ENCODE measurements around the gene CD3D. TPM values are rescaled to one million over a fixed set of nuclear protein-coding genes. Genes with fewer than 3 reads are reported as not detected.

CD3D gene
- total and polyA plus RNA-seq, 11 donors = 0.38 to 11.2 (median 1.7) TPM; not detected in 5

DNA sequence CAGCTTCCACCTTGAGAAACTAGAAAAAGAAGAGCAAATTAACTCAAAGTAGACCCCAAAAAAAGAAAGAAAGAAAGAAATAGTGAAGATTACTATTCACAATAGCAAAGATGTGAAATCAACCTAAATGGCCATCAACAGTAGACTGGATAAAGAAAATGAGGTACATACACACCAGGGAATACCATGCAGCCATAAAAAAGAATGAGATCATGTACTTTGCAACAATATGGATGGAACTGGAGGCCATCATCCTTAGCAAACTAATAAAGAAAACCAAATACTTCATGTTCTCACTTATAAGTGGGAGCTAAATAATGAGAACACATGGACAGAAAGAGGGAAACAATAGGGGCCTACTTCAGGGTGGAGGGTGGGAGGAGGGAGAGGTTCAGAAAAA is 13.8 kb downstream of the CD3D start:
- ATAC-seq (no peak), DNase-seq (no peak)
- TF ChIP-seq, protein P1, sequence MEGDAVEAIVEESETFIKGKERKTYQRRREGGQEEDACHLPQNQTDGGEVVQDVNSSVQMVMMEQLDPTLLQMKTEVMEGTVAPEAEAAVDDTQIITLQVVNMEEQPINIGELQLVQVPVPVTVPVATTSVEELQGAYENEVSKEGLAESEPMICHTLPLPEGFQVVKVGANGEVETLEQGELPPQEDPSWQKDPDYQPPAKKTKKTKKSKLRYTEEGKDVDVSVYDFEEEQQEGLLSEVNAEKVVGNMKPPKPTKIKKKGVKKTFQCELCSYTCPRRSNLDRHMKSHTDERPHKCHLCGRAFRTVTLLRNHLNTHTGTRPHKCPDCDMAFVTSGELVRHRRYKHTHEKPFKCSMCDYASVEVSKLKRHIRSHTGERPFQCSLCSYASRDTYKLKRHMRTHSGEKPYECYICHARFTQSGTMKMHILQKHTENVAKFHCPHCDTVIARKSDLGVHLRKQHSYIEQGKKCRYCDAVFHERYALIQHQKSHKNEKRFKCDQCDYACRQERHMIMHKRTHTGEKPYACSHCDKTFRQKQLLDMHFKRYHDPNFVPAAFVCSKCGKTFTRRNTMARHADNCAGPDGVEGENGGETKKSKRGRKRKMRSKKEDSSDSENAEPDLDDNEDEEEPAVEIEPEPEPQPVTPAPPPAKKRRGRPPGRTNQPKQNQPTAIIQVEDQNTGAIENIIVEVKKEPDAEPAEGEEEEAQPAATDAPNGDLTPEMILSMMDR (IDR thresholded peaks at IDR 0.05) = no peak
- no peak for TF ChIP-seq POLR2A (IDR thresholded peaks at IDR 0.05)
- H3K9me3 ChIP-seq = peaks cover 0 to 5% (median 0%) of the 10 kb centered on the region in 12 donors
- intact Hi-C loops (cut with DNase I) = no loop called here
- no peak overlapping the region for H3K4me3 ChIP-seq
- no peaks in the 10 kb centered on the region for H3K4me1 ChIP-seq
- no peaks in the 10 kb centered on the region for H3K36me3 ChIP-seq
- peaks cover 0 to 4% (median 0%) of the 10 kb centered on the region in 9 donors for H3K27me3 ChIP-seq
- H3K27ac ChIP-seq = no peak overlapping the region

DNA sequence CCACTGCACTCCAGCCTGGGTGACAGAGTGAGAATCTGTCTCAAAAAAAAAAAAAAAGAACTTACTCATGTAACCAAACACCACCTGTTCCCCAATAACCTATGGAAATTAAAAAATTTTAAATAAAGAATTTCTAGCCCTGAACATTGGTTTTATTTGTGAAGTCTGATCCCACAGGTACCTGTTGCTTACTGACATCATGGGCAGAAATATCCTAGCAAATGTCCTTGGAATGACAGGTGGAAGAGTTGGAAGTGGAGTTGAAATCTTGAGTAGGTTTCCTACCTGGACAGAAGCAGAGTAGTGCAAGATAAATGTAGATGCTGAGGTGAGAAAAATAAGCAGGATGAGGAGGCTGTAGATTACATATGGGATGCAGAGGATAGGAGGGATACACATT is 17.2 kb downstream of the CD3D start:
- H3K9me3 ChIP-seq = peaks cover 0 to 5% (median 0%) of the 10 kb centered on the region in 12 donors
- peaks cover 0 to 13% (median 0%) of the 10 kb centered on the region in 12 donors for H3K4me1 ChIP-seq
- H3K36me3 ChIP-seq = no peaks in the 10 kb centered on the region
- peaks cover 0 to 4% (median 0%) of the 10 kb centered on the region in 9 donors for H3K27me3 ChIP-seq
- ATAC-seq = no peak
- intact Hi-C loops (cut with DNase I) = no loop called here
- no peak overlapping the region for H3K27ac ChIP-seq
- no peak for DNase-seq
- TF ChIP-seq POLR2A (IDR thresholded peaks at IDR 0.05) = no peak
- TF ChIP-seq, protein P1 (IDR thresholded peaks at IDR 0.05) = no peak
- H3K4me3 ChIP-seq = no peak overlapping the region

DNA sequence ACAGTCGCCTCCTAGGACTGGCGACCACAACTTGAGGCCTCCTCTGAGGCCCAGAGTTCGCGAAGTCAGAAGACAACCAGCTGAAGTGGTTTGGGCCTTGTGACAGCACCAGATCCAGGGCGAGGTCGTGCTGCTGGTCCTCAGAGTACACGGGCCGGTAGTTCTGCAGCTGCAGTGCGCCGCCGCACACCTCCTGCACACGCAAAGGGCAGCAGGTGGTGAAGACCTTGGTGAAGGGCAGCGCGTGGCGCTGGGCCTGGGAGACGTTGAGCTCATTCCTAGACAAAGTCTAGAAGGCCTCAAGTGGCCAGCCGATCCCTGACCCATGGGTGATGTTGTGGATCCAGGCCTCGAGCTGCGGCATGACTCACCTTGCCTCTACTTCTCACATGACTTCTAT is 19.8 kb downstream of the CD3D start:
- H3K27me3 ChIP-seq = peaks cover 0 to 4% (median 0%) of the 10 kb centered on the region in 9 donors
- no peak overlapping the region for H3K27ac ChIP-seq
- H3K36me3 ChIP-seq = no peaks in the 10 kb centered on the region
- H3K4me3 ChIP-seq = no peak overlapping the region
- peaks cover 0 to 39% (median 0%) of the 10 kb centered on the region in 12 donors for H3K4me1 ChIP-seq
- TF ChIP-seq, protein P1 (IDR thresholded peaks at IDR 0.05) = no peak
- no peak for TF ChIP-seq POLR2A (IDR thresholded peaks at IDR 0.05)
- 93 to 95% (median 94%) methylated on average over 19 of the region's 19 CpGs for WGBS, 4 donors
- H3K9me3 ChIP-seq = no peaks in the 10 kb centered on the region
- DNase-seq (no peak), ATAC-seq (no peak)
- intact Hi-C loops (cut with DNase I) = no loop called here

DNA sequence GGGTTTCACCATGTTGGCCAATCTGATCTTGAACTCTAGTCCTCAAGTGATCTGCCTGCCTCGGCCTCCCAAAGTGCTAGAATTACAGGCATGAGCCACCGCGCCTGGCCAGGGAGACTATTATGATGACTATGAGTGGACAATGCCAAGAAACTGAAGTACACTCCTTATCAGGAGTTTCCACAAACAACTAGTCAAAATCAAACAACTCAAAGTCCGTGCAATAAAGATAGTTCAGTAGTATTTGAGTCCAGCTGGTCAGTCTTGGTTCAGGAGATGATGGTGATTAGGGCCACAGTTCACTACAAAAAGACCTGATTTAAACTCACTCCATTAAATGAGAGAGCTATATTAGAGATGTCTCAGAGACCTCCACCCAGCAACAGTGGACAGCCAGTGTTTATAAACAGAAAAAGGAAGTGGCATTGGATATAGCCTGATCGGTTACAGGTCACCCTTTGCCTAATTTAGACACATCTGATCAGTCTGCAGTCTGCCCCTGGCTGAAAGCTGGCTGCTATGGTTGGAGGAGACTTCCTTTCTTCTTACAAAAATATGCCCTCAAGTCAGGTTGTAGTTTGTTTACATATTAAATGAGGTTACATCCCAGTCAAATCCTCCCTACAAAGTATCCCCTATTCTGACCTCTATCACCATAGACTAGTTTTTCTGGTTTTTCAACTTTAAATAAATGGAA is 21.0 kb downstream of the CD3D start:
- TF ChIP-seq, protein P1 (IDR thresholded peaks at IDR 0.05) = no peak
- no peak for TF ChIP-seq POLR2A (IDR thresholded peaks at IDR 0.05)
- ATAC-seq (no peak), DNase-seq (no peak)
- Histone ChIP-seq H3K27me3 (peaks cover 0 to 4% (median 0%) of the 10 kb centered on the region in 9 donors), H3K4me1 (peaks cover 0 to 51% (median 4%) of the 10 kb centered on the region in 12 donors), H3K36me3 (no peaks in the 10 kb centered on the region), H3K27ac (no peak overlapping the region), H3K9me3 (no peaks in the 10 kb centered on the region), H3K4me3 (no peak overlapping the region)
- 62 to 76% (median 70%) methylated on average over 5 of the region's 5 CpGs for WGBS, 4 donors
- intact Hi-C loops (cut with DNase I) = no loop called here

Measured in heart left ventricle (tissue), 16 donors.